ENCODE data around the gene PEX5L. TPM values are rescaled to one million over a fixed set of nuclear protein-coding genes. Genes with fewer than 3 reads are reported as not detected.

The PEX5L gene
- total RNA-seq, 1 experiment from 2014 or later, result not detected

DNA sequence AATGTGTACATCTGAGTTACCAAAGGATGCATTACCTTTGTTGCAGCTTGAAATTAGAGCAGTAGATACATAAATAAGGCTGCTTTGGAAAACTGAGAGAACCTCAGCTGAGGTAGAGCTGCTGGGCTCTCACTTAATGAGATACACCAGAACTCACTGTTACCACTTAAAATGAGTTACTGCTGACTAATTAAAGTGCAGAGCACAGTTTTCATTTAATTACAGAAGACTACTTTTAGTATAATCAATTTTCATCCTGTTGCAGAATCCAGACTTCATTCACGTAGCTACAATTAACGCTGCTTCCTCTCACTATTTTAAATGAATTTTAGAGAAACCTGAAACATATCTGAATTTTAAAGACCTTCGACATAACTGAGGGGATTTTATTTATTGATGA lies 214.4 kb downstream of the PEX5L start:
- no TSS peak for BruUV-seq (replicated peaks)

More for the DNA sequence above, 214.4 kb downstream of the PEX5L start:
- H3K27ac ChIP-seq (ENCODE audit: low read depth, low read length), result no peak overlapping the region
- H3K4me3 ChIP-seq (replicated peaks in 1 of 2; ENCODE audit: low read depth in 1 of 2, low read length in 2 of 2), result no peak overlapping the region
- no peak overlapping the region for H3K4me2 ChIP-seq (ENCODE audit: low read length)
- DNase-seq (ENCODE audit: low read depth, low spot score) (no peak), ATAC-seq (no peak)
- no peaks in the 10 kb centered on the region for H3K9me2 ChIP-seq (ENCODE audit: insufficient read depth)
- H3K9ac ChIP-seq (ENCODE audit: low read length), result no peak overlapping the region
- no peaks in the 10 kb centered on the region for H3K4me1 ChIP-seq (ENCODE audit: control insufficient read depth in 1 of 2, insufficient read depth in 2 of 2, low read length in 2 of 2)
- ChIA-PET POLR2A (no interaction called here), CTCF (no interaction called here), RAD21 (ENCODE audit: low non-redundant PET in 1 of 2, low total read pairs in 2 of 2, uncharacterized antibody in 2 of 2, unreplicated experiment in 2 of 2) (no interaction called here)
- no peaks in the 10 kb centered on the region for H3K79me2 ChIP-seq (ENCODE audit: insufficient read depth, low read length)
- TF ChIP-seq CBX3 (IDR thresholded peaks at IDR 0.05; ENCODE audit: low read depth) (no peak), RAD21 (IDR thresholded peaks at IDR 0.05; ENCODE audit: low read depth) (no peak), ZFX (IDR thresholded peaks at IDR 0.05) (no peak), FOSL1 (IDR thresholded peaks at IDR 0.05; ENCODE audit: low read depth) (no peak), EZH2phosphoT487 (IDR thresholded peaks at IDR 0.05; ENCODE audit: borderline replicate concordance) (no peak), SP1 (IDR thresholded peaks at IDR 0.05; ENCODE audit: low read depth) (no peak), POLR2A (IDR thresholded peaks at IDR 0.05; ENCODE audit: borderline replicate concordance, extremely low read depth, insufficient read depth, insufficient read length) (no peak), ZNF274 (IDR thresholded peaks at IDR 0.05; ENCODE audit: low read depth, low read length) (no peak), CEBPB (IDR thresholded peaks at IDR 0.05; ENCODE audit: low read depth) (no peak), EGR1 (IDR thresholded peaks at IDR 0.05; ENCODE audit: low read depth) (no peak), ATF3 (IDR thresholded peaks at IDR 0.05) (no peak)
- TF ChIP-seq, protein P1, sequence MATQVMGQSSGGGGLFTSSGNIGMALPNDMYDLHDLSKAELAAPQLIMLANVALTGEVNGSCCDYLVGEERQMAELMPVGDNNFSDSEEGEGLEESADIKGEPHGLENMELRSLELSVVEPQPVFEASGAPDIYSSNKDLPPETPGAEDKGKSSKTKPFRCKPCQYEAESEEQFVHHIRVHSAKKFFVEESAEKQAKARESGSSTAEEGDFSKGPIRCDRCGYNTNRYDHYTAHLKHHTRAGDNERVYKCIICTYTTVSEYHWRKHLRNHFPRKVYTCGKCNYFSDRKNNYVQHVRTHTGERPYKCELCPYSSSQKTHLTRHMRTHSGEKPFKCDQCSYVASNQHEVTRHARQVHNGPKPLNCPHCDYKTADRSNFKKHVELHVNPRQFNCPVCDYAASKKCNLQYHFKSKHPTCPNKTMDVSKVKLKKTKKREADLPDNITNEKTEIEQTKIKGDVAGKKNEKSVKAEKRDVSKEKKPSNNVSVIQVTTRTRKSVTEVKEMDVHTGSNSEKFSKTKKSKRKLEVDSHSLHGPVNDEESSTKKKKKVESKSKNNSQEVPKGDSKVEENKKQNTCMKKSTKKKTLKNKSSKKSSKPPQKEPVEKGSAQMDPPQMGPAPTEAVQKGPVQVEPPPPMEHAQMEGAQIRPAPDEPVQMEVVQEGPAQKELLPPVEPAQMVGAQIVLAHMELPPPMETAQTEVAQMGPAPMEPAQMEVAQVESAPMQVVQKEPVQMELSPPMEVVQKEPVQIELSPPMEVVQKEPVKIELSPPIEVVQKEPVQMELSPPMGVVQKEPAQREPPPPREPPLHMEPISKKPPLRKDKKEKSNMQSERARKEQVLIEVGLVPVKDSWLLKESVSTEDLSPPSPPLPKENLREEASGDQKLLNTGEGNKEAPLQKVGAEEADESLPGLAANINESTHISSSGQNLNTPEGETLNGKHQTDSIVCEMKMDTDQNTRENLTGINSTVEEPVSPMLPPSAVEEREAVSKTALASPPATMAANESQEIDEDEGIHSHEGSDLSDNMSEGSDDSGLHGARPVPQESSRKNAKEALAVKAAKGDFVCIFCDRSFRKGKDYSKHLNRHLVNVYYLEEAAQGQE (IDR thresholded peaks at IDR 0.05; ENCODE audit: low read depth), result no peak
- no peak overlapping the region for H2AFZ ChIP-seq (ENCODE audit: low read depth, low read length, poor library complexity, severe bottlenecking)
- H4K20me1 ChIP-seq (ENCODE audit: insufficient read depth), result no peaks in the 10 kb centered on the region
- intact Hi-C loops (cut with micrococcal nuclease), result no loop called here
- H3K9me3 ChIP-seq (ENCODE audit: control insufficient read depth in 1 of 2, insufficient read depth in 1 of 2, low read depth in 1 of 2, low read length in 2 of 2), result no peaks in the 10 kb centered on the region
- peaks cover 29% of the 10 kb centered on the region for H3K27me3 ChIP-seq (ENCODE audit: insufficient read depth, low read length)
- H3K36me3 ChIP-seq (ENCODE audit: control insufficient read depth in 1 of 2, insufficient read depth in 2 of 2, low read length in 2 of 2), result no peaks in the 10 kb centered on the region

Measured in HCT116 (cell line).